HG03280 (cell line): ENCODE results near the gene STOX1.
"Not testable (repeated sequence)": the region's sequence is repeated elsewhere in the genome, so short reads cannot be mapped to it uniquely, and the experiment has no call there.

Source experiments
- ATAC-seq: cut with Tn5 transposase; IDR thresholded peaks from one replicate; pipeline ENCODE4 v1.9.1; 2021; ENCODE audit warnings: mild to moderate bottlenecking, moderate library complexity; ENCODE audit not compliant: unreplicated experiment

Gene STOX1

DNA sequence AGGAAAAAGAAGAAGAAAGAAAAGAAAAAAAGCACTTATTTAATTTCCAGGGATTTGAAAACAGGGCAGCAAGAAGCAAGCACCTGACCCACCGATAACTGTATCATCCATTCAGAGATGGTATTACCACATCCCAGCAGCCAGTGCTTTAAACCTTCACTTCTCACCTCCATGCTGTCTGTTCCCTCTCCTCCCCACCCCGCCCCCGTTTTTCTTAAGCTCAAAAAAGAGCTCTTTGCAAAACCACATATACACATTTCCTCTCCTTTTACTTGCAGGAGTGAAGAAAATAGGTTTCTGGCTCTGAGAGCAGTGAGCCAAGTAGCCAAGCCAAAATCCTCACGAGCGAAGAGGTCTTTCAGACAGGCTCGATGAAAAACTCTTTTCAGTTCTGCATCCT is 2.2 kb downstream of the STOX1 start:
- no peak for ATAC-seq

DNA sequence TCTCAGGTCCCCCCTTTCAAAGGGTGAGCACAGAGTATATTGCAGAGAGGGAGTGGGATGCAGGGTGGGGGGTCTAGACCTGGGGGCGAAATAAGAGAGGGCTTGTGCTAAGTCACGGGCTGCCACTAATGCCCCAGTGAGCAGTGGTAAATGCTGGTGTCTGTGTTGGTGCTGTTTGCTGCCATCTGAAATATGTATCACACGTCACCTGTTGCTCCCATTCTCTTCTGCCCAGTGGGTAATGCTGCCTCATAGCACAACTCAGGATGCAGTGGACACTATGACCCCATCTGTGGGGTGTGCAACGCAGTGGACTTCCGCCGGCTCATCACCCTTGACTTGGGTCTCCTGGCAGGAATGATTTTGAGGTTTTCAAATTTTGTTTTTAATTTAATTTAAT is 2.6 kb downstream of the STOX1 start:
- ATAC-seq, result no peak

DNA sequence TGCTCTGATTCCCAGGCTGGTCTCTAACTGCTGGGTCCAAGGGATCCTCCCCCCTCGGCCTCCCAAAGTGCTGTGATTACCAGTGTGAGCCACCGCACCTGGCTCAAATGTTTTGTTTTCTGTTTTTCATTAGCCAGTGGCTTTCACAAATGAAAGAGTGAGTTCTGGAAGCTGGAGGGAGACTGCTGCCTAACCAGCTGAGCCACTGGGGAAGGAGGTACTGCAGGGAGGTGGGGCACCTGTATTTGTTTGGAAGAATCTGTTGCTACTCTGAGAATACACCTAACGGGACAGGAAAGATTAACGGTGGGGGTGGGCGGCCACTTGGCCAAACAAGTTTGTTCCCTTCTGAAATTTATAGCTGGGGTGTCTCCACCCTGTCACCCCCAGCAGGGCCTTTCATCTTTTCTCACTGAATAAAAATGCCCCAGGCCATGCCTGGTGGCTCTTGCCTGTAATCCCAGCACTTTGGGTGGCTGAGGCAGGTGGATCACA is 4.7 kb downstream of the STOX1 start:
- ATAC-seq, result no peak

DNA sequence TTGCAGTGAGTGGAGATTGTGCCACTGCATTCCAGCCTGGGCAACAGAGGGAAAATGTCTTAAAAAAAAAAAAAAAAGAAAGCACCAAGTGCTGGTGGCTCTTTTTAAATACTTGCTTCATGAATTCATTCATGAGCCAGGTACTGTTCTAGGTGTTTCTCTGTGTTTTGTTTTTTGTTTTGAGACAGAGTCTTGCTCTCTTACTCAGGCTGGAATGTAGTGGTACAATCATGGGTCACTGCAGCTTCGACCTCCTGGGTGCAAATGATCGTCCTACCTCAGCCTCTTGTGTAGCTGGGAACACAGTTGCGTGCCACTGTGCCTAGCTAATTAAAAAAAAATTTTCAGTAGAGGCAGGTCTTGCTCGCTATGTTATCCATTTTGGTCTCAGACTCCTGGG is 5.3 kb downstream of the STOX1 start:
- ATAC-seq, result no peak

DNA sequence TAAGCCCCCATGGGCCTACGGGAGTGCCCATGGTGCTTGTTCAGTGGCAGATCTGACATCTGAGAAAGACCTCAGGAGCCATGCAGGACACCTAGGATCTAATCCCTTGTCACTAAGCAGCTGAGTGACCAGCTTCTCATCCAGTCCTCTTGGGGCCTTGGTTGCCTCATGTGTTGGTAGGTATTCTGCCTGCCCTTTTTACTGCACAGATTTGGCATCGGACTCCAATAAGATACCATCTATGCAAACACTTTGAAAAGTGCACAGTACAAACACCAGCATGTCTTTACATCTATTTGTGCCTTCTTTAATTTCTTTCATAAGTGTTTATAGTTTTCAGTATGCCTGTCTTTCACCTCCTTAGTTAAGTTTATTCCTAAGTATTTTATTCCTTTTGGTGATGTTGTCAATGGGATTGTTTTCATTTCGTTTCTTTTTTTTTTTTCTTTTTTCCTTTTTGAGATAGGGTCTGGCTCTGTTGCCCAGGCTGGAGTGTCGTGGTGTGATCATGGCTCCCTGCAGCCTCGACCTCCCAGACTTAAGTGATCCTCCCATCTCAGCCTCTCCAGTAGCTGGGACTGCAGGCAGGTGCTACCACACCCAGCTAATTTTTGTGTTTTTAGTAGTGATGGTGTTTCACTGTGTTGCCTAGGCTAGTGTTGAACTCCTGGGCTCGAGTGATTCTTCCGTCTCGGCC is 10.4 kb downstream of the STOX1 start:
- ATAC-seq, result no peak

DNA sequence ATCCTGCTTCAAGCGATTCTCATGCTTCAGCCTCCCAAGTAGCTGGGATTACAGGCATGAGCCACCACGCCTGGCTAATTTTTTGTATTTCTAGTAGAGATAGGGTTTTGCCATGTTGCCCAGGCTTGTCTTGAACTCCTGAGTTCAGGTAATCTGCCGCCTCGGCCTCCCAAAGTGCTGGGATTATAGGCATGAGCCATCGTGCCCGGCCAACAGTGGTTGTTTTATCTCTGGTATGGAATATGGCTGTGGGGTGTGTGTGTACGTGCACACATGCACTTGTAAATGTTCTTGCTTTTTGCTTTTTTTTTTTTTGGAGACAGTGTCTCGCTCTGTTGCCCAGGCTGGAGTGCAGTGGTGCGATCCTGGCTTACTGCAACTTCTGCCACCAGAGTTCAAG is 13.3 kb downstream of the STOX1 start:
- ATAC-seq, result not testable (repeated sequence)

DNA sequence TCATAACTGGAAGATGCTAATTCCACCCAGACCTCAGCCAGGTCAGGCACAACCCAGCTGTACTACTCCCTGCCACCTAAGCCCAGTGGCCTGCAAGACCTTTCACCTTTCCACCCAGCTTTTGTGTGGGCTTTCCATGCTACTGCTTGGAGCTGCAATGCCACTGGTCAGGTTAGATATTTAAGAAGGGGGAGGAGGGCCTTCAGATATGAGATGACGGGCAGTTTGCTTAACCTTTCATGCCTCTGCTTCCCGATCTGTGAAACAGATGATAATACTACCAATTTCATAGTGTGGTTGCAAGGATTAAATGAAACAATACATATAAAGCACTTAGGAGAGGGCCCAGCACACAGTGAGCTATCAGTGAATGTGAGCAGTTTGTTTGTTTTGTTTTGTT is 20.9 kb downstream of the STOX1 start:
- ATAC-seq, result no peak

DNA sequence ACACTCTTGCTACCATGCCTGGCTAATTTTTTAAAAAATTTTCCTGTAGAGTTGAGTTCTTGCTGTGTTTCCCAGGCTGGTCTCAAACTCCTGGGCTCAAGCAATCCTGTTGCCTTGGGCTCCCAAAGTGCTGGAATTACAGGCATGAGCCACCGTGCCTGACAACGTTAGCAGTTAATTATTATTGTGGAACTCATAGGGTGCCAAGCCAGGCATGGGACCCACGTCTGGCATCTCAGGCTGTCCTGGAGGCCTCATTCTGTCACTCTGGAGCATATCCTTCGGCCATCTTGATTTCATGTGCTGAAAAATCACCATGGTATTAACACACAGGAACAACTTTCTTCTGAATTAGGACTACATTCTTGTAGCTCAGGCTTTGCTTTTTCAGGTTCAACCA is 21.5 kb downstream of the STOX1 start:
- no peak for ATAC-seq

DNA sequence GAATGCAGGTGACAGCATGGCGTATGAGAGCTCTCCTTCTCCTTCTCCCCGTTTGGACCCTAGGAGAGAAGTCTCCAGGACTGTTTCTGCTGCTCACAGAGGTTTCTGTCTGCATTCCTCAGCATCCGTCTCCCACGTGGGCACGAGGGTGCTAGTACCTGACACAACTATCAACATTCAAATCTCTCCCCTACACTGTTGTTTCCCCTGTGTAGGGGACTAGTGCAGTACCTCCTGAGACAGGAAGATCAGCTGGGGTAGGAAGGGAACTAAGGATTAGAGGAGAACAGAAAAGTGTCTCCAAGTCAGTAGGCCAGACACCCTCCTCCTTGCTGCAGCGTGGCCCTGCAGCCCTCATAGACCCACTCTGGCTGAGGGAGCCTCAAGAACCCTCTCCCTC is 29.0 kb downstream of the STOX1 start:
- ATAC-seq, result no peak

DNA sequence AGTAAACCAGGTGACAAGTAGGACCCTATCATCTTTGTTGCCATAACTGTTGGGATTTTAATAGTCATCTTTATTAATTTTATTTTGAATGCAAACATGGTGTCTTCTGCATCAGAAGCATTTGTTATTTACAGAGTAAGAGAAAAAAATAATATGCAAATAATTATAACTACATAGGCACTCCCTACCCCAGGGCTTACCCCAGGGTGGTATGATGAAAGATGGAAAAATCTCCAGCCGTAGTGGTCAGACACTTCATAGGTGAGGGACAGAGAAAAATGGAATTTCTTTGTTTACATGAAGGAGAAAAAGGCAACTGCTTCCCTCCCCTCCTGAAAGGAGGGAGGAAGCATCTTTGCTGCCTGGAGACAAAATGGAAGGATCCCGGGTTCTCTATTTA is 29.7 kb downstream of the STOX1 start:
- ATAC-seq, result no peak

DNA sequence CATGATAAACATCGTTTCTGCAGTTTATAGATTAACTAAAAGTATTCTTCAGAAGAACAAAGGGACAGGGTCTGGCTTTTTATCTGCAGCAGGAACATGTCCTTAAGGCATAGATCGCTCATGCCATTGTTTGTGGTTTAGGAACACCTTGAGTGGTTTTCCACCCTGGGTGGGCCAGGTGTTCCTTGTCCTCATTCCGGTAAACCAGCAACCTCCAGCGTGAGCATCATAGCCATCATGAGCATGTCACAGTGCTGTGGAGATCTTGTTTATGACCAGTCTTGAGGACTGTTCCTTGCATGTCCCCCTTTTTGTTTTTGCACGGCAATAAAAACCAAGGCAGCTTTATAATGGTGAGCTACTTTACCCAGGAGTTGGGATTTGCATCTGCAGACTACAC is 33.9 kb downstream of the STOX1 start:
- no peak for ATAC-seq

DNA sequence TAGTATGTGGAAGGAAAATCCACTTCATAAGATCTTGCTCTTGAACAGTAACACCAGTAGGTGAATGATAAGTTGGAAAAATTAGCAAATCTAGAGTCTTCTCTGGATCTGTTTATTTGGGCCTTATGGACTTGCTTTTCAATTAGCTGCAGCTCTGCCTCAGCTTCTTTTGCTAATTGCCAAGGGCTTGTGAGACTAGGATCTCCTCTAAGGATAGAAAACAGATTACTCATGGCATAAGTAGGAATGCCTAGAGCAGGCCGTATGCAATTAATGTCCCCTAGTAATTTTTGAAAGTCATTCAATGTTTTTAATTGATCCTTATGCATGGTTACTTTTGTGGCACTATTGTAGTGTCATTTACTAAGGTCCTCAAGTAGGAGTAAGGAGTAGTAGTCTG is 37.3 kb downstream of the STOX1 start:
- no peak for ATAC-seq

DNA sequence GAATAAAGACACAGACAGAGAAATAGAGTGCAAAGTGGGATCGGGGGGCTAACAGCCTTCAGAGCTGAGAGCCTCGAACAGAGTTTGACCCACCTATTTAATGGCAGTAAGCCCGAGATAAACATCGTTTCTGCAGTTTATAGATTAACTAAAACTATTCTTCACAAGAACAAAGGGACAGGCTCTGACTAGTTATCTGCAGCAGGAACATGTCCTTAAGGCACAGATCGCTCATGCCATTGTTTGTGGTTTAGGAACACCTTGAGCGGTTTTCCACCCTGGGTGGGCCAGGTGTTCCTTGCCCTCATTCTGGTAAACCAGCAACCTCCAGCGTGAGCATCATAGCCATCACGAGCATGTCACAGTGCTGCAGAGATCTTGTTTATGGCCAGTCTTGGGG is 40.8 kb downstream of the STOX1 start:
- ATAC-seq, result not testable (repeated sequence)

DNA sequence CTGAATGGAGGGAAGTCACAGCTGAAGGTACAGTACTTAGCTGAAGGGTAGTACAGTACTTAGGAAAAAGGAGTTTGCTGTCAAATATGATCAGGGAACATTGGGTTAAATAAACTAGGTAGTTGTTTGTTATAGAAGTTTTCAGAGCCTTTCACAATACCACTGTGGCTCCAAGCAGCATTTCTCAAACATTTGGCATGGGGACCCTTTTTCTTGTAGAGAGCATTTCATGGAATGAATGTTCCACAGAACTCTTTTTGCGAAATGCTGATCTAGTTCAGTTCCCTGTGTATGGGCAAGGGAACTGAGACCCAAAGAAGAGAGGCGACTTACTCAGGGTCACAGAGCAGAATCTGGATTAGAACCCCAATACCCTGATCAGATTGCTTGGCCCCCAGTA is 42.3 kb downstream of the STOX1 start:
- no peak for ATAC-seq

DNA sequence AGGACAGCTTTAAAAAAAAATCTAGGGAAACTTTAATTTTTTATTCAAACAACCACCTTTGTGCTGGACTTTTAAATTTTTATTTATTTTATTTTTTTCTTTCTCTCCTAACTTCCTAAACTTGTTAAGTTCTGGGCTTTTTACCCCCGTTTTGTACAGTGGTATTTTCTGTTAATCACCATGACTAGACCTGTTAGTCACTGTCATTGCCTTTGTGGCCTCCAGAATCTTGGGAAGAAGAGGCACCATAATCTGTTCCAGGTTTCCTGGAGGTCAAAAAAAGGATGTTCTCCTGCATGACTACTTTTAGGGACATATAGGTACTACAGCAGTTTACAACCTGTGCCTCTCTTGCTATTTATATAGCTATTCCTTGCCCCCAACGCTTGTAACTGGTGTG is 42.7 kb downstream of the STOX1 start:
- no peak for ATAC-seq

DNA sequence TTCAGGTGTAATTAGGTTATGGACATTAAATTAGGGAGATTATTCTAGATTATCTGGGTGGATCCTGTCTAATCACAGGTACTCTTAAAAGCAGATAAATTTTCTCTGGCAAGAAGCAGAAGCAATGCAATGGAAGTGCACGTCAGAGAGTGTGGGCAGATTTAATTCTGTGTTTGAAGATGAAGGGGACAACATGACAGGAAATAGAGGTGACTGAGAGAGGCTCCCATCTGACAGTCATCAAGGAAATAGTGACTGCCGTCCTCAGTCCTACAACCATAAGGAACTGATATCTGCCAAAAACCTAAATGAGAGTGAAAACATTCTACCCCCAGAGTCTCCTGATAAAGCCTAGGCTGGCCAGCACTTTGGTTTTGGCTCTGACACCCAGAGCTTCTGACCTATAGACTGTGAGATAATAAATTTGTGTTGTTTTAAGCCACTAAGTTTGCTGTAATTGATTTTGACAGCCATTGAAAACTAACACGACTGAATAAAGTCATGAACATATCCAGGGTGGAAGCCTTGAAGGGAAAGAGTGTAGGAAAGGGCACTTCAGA is 43.3 kb downstream of the STOX1 start:
- no peak for ATAC-seq

DNA sequence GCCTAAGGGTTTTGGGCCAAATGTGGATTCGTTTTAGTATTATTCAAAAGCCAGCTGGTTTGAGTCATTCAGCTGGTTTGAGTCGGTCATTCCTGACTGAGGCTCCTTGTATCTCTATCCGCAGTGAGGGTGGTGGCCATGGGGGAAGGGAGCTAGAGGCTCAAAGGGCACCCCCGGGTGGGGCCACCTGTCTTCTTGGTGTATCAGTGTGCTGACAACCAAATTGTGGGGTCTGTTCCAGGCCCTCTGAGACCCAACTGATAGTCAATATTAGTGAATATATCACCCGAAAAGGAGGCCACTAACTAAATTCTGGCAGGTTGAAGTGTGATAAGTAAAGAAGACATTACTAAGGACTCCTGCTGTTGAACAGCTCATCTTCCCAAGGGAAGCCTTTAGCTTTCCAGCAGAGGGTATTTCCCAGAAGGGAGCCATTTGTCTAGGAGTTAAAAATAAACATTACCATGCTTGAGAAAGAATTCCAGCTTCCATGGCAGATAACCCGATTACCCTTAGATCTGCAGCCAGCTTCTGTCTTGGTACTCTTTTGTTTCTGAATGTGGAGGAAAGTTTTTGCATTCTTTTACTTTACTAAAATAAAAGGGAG is 43.9 kb downstream of the STOX1 start:
- no peak for ATAC-seq

DNA sequence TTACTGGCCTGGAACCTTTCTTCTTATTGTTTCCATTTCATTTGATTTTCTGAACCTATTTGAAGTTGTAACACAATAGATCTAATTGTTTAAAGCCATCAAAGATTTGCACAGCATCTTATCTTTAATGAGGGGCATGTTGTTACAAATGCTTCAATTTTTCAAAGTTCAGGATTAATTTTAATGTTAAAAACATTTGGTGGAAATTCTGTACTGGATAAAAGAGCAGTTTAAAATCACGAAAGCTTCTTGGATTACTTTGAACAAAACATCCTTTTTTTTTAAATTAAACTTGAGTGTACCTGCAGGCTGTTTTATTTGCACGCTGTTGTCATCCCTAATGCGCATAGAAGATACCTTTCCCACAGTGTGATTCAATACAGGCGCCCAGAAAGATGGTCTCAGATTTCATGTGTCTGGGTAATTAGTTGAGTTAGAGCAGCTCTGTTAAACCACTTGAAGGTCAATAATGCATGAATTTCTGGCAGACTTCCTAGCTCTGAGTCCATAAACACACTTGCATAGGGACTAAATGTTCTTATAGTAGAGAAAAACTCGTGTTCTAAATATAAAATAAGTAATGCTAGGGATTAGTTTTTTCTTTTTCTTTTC is 44.5 kb downstream of the STOX1 start:
- ATAC-seq, result no peak

DNA sequence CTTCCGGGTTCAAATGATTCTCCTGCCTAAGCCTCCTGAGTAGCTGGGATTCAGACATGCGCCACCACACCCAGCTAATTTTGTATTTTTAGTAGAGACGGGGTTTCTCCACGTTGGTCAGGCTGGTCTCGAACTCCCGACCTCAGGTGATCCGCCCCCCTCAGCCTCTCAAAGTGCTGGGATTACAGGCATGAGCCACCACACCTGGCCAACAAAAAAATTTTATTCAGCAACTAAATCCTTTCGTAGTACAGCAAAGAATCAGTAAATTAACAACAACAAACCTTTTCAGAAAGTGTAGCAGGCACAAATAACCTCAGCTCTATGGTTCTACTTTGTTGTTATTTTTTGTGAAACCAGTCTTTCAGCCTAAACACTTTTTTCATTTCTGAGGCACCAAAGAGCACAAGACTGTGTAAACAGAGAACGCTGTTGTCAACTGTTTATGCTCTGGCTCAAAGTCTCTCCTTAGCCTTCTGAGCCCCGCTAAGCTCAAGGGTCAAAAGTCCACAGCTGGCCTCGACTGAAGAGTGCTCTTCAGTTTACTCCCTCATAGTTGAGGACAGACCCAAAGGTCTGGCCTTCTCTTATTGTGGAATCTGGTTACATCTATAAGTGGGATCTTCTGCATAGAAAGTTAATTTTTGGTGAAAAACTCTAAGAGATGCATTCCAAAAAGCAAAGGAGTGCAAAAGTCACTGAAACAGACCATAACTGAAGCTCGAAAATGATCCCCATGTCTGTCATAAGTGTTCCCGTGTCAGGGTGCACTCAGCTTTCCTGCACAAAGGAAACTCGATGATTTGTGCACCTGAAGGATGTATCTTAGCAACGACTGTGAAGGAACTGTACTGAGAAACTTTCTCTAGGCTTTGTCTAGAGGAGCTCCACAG is 49.2 kb downstream of the STOX1 start:
- no peak for ATAC-seq

DNA sequence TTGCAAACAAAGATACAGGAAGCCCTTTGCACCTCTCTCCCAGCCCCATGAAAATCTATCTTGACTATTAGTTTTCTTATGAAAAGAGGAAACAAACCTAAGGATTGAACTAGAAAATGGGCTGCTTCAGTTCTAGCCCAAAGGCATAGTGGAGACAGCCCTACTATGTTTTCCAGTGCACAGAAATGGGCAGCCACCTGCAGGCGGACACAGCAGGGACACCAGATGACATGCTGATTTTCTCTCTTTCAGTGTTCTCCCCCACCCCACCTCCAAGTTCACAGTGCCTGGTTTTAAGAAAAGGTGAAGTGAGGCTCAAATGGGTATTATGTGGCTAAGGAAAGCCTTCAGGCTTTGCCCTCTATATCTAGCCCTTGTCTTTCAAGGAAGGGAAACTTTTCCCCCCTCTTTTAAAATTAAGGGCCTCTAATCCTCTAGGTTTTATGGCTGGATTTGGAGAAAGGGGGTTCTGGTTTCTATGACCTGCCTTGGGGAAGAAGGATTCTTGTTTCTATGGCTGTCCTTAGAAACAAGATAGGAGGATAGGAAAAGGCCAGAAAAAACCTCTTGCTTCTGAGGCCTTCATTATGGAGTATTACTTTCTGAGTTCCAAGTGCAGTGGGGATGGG is 50.3 kb downstream of the STOX1 start:
- no peak for ATAC-seq

DNA sequence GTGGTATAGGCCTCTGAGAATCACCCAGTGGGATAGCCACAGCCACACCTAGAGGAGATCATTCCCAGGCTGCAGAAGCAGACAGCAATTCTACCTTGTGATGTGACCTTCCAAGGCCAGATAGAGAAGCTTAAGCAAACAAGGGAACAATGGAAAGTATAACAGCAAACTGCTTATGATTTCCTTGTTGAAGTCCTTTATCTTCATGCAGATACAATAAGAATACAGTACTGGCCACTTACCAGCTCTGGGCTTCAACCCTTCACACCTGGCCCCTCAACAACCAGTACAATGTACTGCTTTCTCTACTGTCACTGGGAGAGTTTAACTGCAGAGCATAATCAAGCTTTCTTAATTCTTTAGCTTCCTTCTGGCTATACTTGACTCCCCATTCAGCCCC is 51.2 kb downstream of the STOX1 start:
- no peak for ATAC-seq
